DMS 273 (cell line): ENCODE data around the gene FKBP8.
"Not testable (repeated sequence)": the region's sequence is repeated elsewhere in the genome, so short reads cannot be mapped to it uniquely, and the experiment has no call there.

Experiments
- DNase-seq: peaks from one replicate; lab custom pipeline; 2025; ENCODE audit not compliant: unreplicated experiment; lab: John Stamatoyannopoulos, UW

FKBP8 gene

GRCh38 chr19:18542941-18543813 lies at the start of gene FKBP8:
Gene FKBP8, minus strand, starts transcription at chr19:18543573. Its CDS starts 1,603 bp downstream, at chr19:18541970.
- peak; percentile 96 for DNase-seq

- not testable (repeated sequence) for DNase-seq
These were observed 49.4 kb upstream of the FKBP8 start for GRCh38 chr19:18592732-18593131.

GRCh38 chr19:18591735-18592385 lies 48.5 kb upstream of the FKBP8 start:
- DNase-seq = peak; percentile 74

GRCh38 chr19:18590273-18591272 lies 47.2 kb upstream of the FKBP8 start:
- DNase-seq = peak; percentile 55

- peak; percentile 89 for DNase-seq
These were observed 46.3 kb upstream of the FKBP8 start for GRCh38 chr19:18589380-18590272.

GRCh38 chr19:18588611-18589379 lies 45.4 kb upstream of the FKBP8 start, which contains the start of gene REX1BD:
Gene REX1BD, plus strand, starts transcription at chr19:18588798. Its CDS starts 4 bp downstream, at chr19:18588802.
- DNase-seq = peak; percentile 93

- DNase-seq = no peak
These were observed 44.7 kb upstream of the FKBP8 start for GRCh38 chr19:18587962-18588610.

GRCh38 chr19:18587561-18587960 lies 44.2 kb upstream of the FKBP8 start:
- DNase-seq = no peak

GRCh38 chr19:18586306-18586705 lies 42.9 kb upstream of the FKBP8 start:
- no peak for DNase-seq

- DNase-seq = no peak
These were observed 36.9 kb upstream of the FKBP8 start for GRCh38 chr19:18580311-18580710.

GRCh38 chr19:18577365-18577914 lies 34.1 kb upstream of the FKBP8 start:
- DNase-seq = no peak

- no peak for DNase-seq
These were observed 33.0 kb upstream of the FKBP8 start for GRCh38 chr19:18576383-18576782.

GRCh38 chr19:18574691-18575291 lies 31.4 kb upstream of the FKBP8 start:
- no peak for DNase-seq

GRCh38 chr19:18571564-18572344 lies 28.4 kb upstream of the FKBP8 start, which contains the start of gene UBA52:
Gene UBA52, plus strand, starts transcription at chr19:18571857. Its CDS starts 1,444 bp downstream, at chr19:18573301.
- DNase-seq = peak; percentile 100

- DNase-seq = no peak
These were observed 25.0 kb upstream of the FKBP8 start for GRCh38 chr19:18568367-18568766.

GRCh38 chr19:18566953-18567352 lies 23.6 kb upstream of the FKBP8 start:
- DNase-seq = no peak

GRCh38 chr19:18562086-18562485 lies 18.7 kb upstream of the FKBP8 start:
- no peak for DNase-seq
